Tibial nerve (tissue), 4 donors: ENCODE data around the gene SENP1. TPM values are rescaled to one million over a fixed set of nuclear protein-coding genes. Genes with fewer than 3 reads are reported as not detected.

Experiments
- DNase-seq, 2 donors: peaks; one replicate each; pipeline ENCODE4 v3.0.0-alpha.2; 2019; ENCODE audit warnings: low spot score in 2 of 2
- H3K27ac ChIP-seq, 4 donors: fragments of 200-600 bp; sonication (generic) in 3 of 4; one replicate each; pipeline ENCODE4 v1.5.1; 2017 to 2019; ENCODE audit warnings: mild to moderate bottlenecking in 1 of 4
- H3K27me3 ChIP-seq, 2 donors: fragments of 200-600 bp; sonication (generic) in 1 of 2; one replicate each; pipeline versions ENCODE4 v1.5.1 to v1.6.0; 2017 to 2019
- H3K36me3 ChIP-seq, 3 donors: fragments of 200-600 bp; sonication (generic); one replicate each; pipeline ENCODE4 v1.5.1; 2018 to 2019
- H3K4me1 ChIP-seq, 4 donors: fragments of 200-600 bp; sonication (generic) in 3 of 4; one replicate each; pipeline ENCODE4 v1.5.1; 2017 to 2019
- H3K4me3 ChIP-seq, 4 donors: fragments of 200-600 bp; sonication (generic) in 3 of 4; one replicate each; pipeline ENCODE4 v1.5.1; 2017 to 2019; ENCODE audit warnings: mild to moderate bottlenecking in 1 of 4, moderate library complexity in 1 of 4
- H3K9me3 ChIP-seq, 4 donors: fragments of 200-600 bp; sonication (generic) in 3 of 4; one replicate each; pipeline ENCODE4 v1.5.1; 2017 to 2019
- EP300 ChIP-seq, 2 donors: sonication (generic); formaldehyde crosslinking; IDR thresholded peaks; one replicate each; pipeline ENCODE4 v1.6.1; 2017; ENCODE audit warnings: antibody characterized with exemption in 2 of 2, mild to moderate bottlenecking in 1 of 2
- POLR2A ChIP-seq, 2 donors: fragments of 450-650 bp; IDR thresholded peaks; one replicate each; pipeline ENCODE4 v1.6.1; 2017; ENCODE audit warnings: antibody characterized with exemption in 2 of 2, mild to moderate bottlenecking in 2 of 2, moderate library complexity in 2 of 2
- WGBS, 2 donors: methylation state at CpG; one replicate each; pipeline ENCODE4 v1.1.5; 2018; 5-methylcytosine and 5-hydroxymethylcytosine counted together
- total RNA-seq, 4 donors: library from RNA; depleted of rRNA; stranded (reverse); fragments of >200 nt; gene quantifications; one replicate each; pipeline ENCODE4 v1.1.0, GENCODE V29; 2016
- TF ChIP-seq, protein P1 (sequence below), 5 experiments: fragments of 200-600 bp in 3 of 5; fragments of 450-650 bp in 2 of 5; sonication (generic) in 3 of 5; IDR thresholded peaks; one replicate each; pipeline ENCODE4 v1.5.1; 2016 to 2019; ENCODE audit warnings: antibody characterized with exemption in 5 of 5, mild to moderate bottlenecking in 3 of 5, moderate library complexity in 2 of 5

SENP1 gene
- total RNA-seq, 4 donors from 2014 or later = 14.7 to 40.0 (median 21.1) TPM

DNA sequence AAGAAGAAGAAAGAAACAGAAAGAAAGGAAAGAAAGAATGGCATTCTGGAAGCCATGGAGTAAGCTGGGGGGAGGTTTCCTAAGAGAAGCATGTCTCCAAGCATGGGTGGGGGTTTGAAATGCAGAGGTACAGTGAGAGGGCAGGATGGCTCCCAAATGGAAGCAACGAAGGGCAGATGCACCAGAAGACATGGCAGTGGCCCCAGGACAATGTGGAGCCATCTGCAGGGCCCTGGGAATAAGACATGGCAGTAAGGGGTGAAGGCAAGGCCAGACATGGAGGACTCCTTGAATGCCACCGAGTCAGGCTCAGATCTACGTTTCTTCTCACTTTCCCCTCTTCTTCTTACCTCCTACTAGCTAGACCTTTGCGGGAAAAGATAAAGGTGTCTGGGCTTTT lies 96.9 kb downstream of the SENP1 start:
- no peak overlapping the region for H3K27ac ChIP-seq
- H3K27me3 ChIP-seq = peaks cover 0 to 65% of the 10 kb centered on the region in 2 donors

DNA sequence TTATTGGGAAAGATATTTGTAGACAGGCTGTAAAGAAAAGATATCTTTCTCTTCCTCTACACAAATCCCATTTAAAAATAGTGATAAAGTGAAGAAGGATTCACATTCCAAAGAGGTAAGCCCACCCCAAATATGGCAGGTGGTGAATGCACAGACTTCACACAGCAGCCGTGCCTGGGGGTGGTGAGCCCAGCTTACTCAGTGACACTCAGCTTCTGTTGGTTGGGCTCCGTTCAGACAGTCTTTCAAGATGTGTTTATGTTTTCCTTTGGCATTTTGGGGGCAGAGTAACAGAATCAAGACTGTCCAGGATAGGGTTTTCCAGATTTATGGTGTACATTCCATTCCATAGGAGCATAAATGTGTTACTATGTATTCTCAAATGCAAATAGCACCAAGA lies 97.5 kb downstream of the SENP1 start:
- Histone ChIP-seq H3K9me3 (no peaks in the 10 kb centered on the region), H3K36me3 (no peaks in the 10 kb centered on the region), H3K4me3 (no peak overlapping the region), H3K27ac (no peak overlapping the region), H3K27me3 (peaks cover 0 to 71% of the 10 kb centered on the region in 2 donors), H3K4me1 (peaks cover 0 to 20% (median 15%) of the 10 kb centered on the region in 4 donors)
- no peak for DNase-seq
- WGBS, 2 donors = 48 to 57% methylated on average over 2 of the region's 2 CpGs
- TF ChIP-seq EP300 (IDR thresholded peaks at IDR 0.05) (no peak), POLR2A (IDR thresholded peaks at IDR 0.05) (no peak)
- TF ChIP-seq, protein P1, sequence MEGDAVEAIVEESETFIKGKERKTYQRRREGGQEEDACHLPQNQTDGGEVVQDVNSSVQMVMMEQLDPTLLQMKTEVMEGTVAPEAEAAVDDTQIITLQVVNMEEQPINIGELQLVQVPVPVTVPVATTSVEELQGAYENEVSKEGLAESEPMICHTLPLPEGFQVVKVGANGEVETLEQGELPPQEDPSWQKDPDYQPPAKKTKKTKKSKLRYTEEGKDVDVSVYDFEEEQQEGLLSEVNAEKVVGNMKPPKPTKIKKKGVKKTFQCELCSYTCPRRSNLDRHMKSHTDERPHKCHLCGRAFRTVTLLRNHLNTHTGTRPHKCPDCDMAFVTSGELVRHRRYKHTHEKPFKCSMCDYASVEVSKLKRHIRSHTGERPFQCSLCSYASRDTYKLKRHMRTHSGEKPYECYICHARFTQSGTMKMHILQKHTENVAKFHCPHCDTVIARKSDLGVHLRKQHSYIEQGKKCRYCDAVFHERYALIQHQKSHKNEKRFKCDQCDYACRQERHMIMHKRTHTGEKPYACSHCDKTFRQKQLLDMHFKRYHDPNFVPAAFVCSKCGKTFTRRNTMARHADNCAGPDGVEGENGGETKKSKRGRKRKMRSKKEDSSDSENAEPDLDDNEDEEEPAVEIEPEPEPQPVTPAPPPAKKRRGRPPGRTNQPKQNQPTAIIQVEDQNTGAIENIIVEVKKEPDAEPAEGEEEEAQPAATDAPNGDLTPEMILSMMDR (IDR thresholded peaks at IDR 0.05) = no peak

More for the DNA sequence above, 96.9 kb downstream of the SENP1 start:
- WGBS, 2 donors = 81 to 84% methylated on average over 4 of the region's 4 CpGs
- Histone ChIP-seq H3K36me3 (no peaks in the 10 kb centered on the region), H3K4me3 (no peak overlapping the region), H3K4me1 (peaks cover 0 to 14% (median 9%) of the 10 kb centered on the region in 4 donors), H3K9me3 (no peaks in the 10 kb centered on the region)
- DNase-seq = no peak
- no peak for TF ChIP-seq POLR2A (IDR thresholded peaks at IDR 0.05)
- TF ChIP-seq, protein P1 (IDR thresholded peaks at IDR 0.05) = no peak
- TF ChIP-seq EP300 (IDR thresholded peaks at IDR 0.05) = no peak

DNA sequence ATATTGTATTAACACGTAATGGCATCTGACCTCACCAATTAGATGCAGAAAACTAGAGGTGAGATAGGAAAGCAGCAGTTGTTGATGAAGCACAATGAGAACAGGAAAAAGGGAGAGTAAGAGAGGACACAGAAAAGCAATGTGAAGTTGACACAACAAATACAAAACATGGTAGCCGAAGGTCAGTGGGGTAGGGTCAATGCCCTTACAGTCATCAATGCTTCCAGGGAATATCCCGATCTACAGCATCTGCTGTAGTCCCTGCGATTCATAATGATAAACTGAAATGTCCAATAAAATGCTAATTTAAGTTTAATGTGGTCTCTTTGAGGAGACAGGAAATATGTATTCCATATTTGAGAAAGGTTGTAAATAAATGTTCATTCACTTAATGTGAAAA lies 98.7 kb downstream of the SENP1 start:
- H3K4me1 ChIP-seq = peaks cover 0 to 32% (median 26%) of the 10 kb centered on the region in 4 donors
- 69 to 71% methylated on average over 4 of the region's 4 CpGs for WGBS, 2 donors
- H3K27me3 ChIP-seq = peaks cover 0 to 82% of the 10 kb centered on the region in 2 donors
- no peak overlapping the region for H3K27ac ChIP-seq
- no peaks in the 10 kb centered on the region for H3K9me3 ChIP-seq
- no peak for DNase-seq
- no peak overlapping the region for H3K4me3 ChIP-seq
- H3K36me3 ChIP-seq = no peaks in the 10 kb centered on the region
- TF ChIP-seq EP300 (IDR thresholded peaks at IDR 0.05) (no peak), POLR2A (IDR thresholded peaks at IDR 0.05) (no peak)
- TF ChIP-seq, protein P1 (IDR thresholded peaks at IDR 0.05) = no peak

DNA sequence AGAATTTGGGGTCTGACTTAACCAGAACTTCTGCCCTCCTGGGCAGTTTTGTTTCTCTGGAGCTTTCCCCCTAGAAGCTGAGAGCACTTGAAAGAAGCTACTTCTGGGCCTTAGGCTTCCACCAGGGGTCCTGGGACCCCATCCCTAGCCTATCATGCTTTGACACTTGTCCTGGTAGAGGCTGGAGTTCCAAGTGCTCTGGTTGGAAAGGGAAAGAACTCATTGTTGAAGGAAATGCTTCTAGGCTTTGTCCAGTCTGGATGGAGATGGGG lies 100.2 kb downstream of the SENP1 start:
- TF ChIP-seq EP300 (IDR thresholded peaks at IDR 0.05) = no peak
- TF ChIP-seq, protein P1 (IDR thresholded peaks at IDR 0.05) = no peak
- no peak for TF ChIP-seq POLR2A (IDR thresholded peaks at IDR 0.05)
- Histone ChIP-seq H3K27ac (no peak overlapping the region), H3K27me3 (peaks cover 0 to 86% of the 10 kb centered on the region in 2 donors), H3K36me3 (no peaks in the 10 kb centered on the region), H3K4me3 (no peak overlapping the region), H3K4me1 (peaks cover 0 to 47% (median 37%) of the 10 kb centered on the region in 4 donors), H3K9me3 (no peaks in the 10 kb centered on the region)
- no peak for DNase-seq

DNA sequence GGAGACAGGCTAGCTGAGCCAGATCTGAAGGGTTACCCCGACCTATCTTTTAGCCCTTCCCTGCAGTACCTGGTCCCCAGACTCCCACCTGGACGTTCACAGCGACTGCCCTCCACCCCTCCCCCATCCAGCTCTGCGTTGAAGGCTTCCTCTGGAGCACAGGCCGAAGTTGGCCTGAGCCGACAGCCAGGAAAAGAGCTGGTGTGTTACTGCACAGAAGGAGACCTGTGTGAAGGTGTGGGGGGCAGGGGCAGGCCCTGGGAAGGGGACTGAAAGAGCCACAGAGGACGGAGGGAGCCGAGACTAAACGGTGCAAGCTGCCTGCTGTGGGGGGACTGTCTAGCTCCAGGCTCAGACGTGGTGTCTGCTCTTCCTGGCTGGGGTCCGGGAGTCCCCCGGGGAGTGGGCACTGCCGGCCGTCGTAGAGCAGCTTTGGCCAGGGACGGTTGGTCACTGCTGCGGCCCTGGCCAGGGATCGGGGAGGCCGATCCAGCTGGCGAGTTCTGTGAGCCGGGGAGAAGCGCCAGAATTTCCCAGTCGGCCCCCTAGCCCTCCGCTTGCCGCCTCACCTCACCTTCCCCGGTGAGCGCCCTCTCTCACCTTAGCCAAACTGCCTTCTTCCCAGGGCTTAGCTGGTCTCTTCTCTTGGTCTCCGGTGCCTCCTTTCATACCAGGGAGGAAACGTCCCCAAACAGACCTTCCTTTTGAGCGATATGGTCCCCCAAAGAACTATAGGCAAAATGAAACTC lies 100.7 kb downstream of the SENP1 start:
- Histone ChIP-seq H3K36me3 (no peaks in the 10 kb centered on the region), H3K4me3 (no peak overlapping the region), H3K9me3 (no peaks in the 10 kb centered on the region), H3K27me3 (peaks cover 0 to 84% of the 10 kb centered on the region in 2 donors), H3K4me1 (peaks cover 0 to 49% (median 37%) of the 10 kb centered on the region in 4 donors), H3K27ac (no peak overlapping the region)
- TF ChIP-seq POLR2A (IDR thresholded peaks at IDR 0.05) (no peak), EP300 (IDR thresholded peaks at IDR 0.05) (no peak)
- TF ChIP-seq, protein P1 (IDR thresholded peaks at IDR 0.05) = no peak
- WGBS, 2 donors = 49 to 50% methylated on average over 22 to 30 of the region's 30 CpGs
- DNase-seq = no peak
